HG03159 (cell line): ENCODE measurements around the gene PTDSS2.

Experiments
- ATAC-seq: cut with Tn5 transposase; IDR thresholded peaks from one replicate; pipeline ENCODE4 v1.9.1; 2021; ENCODE audit warnings: mild to moderate bottlenecking, moderate library complexity; ENCODE audit not compliant: unreplicated experiment

PTDSS2 gene

DNA sequence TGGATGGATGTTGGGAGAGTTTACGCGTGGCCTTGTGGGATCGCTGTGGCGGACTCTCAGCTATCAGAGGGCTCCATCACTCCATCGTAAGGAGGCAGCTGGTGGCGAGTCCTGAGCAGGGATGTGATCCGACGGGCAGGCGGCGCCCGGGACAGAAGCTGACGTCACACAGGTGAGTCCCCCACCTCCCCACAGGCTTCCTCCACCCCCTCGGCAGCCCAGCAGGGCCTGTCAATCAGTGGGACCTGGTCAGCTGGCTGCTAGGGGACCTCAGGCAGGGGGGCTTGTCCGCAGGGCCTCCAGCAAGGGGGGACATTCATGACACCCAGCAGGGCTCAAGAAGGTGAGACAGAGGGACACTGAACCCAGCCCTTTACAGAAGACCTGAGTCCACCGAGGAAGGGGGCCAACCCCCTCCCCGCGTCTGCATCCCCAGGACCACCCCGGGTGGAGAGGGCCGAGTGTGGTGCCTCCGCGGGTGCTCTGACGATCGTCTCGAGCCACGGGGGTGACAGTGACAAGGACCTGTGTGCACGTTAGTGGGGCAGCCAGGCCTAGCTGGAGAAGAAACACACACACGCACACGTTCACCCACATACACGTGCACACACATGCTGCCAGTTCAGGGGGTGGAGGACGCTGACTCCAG, 78.2 kb downstream of the PTDSS2 start:
- no peak for ATAC-seq

DNA sequence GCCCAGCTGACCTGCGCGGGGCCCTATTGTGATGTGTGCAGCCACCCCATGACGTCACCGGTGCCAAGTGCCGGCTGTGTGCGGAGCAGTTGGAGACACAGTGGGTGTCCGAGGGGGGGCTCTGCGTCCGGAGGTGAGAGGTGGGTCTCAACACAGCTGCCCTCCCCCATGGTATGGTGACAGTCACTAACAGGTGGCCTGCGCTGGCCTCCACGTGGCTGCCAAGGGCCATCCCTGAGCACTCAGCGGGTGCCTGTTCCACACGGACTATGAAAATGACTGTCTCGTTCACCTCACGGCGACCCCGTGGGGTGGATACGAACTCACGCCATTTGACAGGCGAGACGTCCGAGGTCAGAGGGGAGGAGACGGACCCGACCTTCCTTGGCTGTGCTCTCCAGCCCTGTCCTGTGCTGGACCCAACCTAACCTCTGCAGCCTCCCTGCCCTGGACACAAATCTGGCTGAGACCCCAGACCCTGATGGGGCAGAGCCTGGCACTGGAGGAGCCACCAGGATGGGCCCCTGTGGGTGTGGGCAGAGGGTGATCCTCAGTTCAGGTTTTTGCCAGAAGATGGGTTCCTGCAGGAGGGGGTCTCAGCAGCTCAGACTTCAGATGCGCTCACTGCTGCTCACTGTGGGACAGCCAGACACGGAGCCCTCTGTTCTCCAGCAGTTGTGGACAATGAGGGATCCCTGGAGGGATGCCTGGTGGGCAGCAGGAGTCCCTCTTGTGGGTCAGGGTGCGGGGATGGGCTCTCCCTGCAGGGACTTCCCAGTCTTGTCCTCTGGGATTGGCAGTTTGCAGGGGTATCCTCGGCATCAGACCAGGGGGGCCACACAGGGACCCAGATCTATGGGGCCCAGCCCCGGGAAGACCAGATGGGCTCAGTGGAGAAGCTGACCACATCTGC, 79.0 kb downstream of the PTDSS2 start:
- ATAC-seq: no peak

DNA sequence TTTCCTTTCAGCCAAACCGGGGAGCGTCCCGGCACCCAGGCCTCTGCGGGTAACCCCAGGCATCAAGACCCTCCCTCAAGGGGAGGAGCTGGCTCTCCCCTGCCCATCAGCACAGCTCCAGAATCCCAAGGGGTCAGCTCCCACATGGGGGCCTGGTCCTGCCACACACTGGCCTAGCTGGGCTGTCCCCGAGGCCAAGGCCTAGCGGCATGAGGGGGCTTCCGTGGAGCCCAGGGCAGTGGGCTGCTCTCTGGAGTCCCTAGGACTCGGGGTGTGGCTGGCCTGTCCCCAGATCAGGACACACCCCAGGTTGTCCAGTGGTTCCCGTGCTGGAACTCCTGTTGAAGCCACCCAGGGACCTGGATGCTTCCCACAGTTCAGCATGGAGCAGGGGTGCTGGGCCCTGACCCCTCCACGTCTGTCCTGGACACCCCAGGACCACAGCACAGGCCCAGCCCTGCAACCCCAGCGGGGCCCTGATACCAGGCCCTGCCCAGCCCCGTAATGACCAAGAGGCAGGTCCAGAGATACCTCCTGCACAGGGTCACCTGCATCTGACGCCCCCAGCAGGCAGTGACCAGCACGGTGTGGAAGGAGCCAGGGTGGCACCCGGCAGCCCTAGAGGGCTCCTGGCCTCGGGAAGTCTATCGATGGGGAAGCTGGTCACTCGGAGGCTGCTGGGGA, 79.8 kb downstream of the PTDSS2 start:
- no peak for ATAC-seq

DNA sequence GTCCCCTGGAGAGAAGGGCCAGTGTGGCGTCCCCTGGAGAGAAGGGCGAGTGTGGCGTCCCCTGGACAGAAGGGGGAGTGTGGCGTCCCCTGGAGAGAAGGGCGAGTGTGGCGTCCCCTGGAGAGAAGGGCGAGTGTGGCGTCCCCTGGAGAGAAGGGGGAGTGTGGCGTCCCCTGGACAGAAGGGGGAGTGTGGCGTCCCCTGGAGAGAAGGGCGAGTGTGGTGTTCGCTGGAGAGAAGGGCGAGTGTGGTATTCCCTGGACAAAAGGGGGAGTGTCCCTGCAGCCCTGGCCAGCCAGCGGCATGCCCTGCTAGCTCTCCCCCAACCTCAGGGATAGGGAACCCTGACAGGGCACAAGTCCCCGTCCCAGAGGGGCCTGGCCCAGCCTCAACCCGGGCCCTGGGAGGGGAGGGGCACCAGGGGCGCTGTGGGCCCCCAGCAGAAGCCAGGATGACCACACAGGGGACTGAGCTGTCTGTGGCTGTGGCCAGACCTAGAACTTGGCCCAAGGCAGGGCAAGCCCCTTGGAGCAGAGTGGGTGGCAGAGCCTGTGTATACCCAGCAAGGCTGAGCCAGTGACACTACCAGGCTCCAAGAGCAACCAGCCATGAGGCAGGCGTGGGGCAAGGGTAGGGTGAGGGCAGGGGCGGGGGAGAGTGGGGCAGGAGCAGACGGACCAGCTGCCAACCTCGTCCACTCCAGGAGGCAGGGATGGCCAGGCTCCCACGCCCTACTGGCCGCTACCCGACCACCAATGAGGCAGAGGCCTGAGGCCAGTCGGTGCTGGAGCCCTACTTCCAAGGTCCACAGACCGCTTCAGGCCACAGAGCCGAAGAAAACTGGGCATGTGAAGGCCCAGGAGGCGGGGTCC, 81.1 kb downstream of the PTDSS2 start:
- ATAC-seq: no peak

DNA sequence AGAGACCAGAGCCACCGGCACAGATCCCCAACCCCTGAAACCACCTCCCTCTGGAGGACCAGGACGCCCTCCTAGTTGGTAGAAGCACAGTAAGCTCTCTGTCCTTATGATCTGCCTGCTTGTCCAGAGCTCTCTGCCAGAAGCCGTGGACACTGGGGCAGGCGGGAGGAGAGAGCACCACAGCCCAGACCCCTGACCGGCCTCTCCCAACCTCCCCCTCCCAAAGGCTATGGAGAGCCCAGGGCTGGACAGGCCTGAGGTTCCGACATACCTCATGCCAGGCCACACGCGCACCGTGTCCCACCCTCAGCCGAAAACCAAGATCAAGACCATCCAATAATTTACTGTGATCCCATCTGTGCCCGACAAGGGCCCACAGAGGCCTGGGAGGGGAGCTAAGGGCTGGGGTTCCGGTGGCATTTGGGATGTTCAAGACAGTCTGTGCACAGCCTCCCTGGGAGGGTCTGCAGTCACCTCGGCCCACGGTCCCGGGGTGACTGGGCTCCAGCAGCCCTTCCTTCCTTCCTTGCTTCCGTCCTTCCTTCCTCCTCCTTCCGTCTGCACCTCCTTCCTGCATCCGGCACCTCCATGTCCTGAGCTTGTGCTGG, 81.9 kb downstream of the PTDSS2 start:
- no peak for ATAC-seq

DNA sequence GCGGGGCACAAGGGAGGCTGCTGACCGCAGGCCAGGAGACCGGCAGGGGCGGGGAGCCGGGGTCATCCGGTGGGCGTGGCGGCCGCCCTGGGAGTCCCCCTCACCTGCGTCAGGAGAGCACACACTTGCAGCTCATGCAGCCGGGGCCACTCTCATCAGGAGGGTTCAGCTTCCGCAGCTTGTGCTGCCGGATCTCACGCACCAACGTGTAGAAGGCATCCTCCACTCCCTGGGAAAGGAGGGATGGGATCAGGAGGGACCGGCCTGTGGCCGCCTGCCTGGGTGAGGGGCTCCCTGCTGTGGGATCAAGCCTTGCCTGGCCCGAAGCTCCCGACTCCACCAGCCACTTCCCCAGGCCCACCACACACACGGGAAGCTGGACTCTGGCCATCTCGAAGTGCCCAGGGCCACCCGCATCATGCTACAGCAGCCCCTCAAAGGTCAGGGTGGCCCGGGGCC, 82.5 kb downstream of the PTDSS2 start:
- no peak for ATAC-seq

DNA sequence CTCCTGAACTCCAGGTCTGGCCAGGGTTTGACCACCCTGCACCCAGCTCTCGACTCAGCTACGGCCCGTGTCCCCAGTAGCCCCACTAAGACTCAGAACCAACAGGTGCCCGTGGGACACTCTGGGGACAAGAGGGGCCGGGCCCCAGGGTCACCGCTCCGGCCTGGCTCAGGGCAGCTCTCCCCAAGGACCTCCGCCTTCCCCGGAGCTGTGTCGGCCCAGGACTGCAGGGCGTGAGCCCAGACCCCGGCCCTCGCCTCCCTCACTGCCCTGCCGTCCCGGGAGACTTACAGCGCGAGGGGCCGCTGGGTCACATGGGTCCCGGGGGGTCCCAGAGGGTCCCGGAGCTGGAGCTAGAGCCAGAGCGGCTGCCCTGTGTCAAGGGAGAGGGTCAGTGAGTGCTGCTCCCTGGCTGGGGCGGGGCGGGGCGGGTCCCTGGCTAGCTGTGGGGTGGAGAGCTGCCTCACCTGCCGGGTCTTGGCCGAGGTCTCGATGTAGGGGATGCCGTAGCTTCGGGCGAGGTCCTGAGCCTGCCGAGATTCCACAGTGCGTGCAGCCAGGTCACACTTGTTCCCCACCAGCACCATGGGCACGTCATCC, 83.0 kb downstream of the PTDSS2 start:
- ATAC-seq: no peak

DNA sequence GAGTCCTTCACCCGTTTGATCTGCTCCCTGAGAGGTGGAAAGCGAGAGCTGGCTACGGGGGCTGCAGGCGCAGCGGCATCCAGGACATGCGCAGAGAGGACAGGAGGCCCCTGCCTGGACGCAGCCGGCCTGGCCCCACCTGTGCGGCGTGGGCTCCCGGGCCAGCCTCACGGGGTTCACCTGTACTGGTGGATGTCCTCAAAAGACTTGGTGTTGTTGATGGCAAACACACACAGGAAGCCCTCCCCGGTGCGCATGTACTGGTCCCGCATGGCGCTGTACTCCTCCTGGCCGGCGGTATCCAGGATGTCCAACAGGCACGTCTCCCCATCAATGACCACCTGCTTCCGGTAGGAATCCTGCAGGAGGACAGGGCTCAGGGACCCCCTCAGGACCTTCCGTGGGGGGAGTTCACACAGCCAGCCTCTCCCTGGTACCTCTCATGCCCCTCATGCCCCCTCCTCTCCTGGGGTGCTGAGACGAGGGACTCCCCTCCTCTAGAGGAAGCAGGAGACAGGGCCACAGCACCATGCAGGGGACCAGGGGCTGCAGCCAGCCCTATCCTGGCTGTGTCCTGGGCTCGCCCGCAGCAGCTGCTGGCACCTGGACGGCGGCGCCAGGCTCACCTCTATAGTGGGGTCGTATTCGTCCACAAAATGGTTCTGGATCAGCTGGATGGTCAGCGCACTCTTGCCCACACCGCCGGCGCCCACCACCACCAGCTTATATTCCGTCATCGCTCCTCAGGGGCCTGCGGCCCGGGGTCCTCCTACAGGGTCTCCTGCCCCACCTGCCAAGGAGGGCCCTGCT, 83.7 kb downstream of the PTDSS2 start:
- no peak for ATAC-seq

DNA sequence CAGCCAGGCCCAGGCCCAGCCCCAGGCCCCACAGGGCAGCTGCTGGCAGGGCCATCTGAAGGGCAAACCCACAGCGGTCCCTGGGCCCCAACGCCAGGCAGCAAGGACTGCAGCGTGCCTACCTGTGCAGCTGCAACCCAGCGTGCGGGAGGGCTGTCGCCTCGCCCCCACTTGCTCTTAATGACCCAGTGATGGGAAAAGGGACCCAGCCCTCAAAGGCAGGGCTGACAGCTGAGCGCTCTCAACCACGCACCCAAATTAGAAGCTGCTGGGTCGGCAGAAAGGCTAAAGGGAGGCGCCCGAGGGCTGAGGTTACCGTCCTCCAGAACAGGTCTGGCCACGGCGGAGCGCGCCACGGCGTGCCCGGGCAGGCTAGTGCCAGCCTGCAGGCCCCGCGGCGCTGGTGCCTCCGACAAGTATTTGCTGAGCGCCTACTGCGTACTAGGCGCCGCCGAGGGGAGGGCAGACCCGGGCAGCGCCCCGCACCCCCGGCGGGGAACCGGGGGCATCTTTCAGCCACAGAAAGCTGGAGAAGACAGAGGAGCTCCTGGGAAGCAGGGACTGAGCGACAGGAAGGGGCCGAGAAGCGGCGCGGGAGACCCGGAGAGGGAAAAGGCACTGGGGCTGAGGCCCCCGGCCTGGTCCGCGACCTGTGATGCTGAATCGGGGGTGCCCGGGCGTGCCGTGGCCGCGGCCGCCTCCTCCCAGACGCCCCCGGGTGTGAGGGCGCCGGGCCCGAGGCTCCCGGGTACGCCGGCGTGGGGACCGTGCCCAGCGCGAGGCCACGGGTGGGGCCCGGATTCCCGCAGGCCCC, 84.5 kb downstream of the PTDSS2 start:
- ATAC-seq: no peak

DNA sequence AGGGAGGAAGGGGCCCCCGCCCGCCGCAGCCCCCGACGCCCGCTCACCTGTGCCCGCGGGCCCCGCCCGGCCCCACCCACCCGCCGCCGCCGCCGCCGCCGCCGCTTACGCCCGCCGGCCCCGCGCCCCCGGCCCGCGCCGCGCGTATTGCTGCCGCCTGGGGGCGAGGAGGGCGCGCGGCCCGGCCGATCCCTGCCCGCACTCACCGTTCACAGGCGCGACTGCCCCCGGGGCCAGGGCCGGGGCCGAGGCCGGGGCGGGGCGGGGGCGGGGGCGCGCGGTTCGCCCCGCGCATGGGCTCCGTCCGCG, 85.1 kb downstream of the PTDSS2 start:
- peak; percentile 8 for ATAC-seq

DNA sequence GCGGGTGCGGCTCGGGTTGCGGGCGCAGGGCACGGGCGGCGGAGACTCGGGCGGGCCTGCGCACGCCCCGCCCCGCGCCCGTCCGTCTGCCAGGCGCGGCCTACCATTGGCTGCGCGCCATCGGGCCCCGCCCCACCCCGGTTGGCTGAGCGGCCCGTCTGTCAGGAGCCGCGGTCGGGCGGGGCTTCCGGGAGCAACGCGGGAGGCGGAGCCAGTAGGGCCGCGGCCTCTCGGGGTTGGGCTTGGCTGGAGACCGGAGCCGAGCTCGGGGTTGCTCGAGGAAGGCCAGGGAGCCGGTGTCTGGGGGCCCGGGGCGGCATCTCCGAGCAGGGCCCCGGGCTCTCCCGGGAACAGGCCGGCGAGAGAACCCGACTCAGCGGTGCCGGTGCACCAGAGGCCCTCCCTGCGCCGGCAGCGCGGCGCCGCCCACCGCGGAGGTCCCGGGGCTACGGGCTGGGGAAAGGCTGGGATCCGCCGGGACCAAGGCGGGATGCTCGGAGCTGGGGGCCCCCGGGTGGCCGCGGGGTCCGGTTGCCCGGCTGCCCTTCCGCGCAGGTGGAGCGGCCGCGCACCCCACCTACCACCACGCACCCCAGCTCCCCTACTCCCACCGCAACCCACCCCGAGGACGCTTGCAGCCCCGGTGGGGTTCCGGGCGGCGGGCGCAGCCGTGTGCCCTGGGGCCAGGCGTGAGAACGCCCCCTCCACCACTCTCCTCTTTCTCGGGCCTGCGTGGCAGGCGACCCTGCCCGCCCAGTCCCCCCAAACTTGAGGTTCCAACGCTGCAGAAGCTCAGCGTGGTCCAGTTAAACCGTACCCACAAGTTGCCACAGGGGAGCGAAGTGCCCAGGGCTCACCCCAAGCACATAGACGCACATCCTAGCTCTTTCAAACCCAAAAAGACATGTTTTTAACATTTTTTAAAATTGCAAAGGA, 85.7 kb downstream of the PTDSS2 start, which contains the start of gene HRAS:
HRAS (minus strand) TSS at position 58 of the 936 bp plus-strand sequence.
- ATAC-seq: peak; percentile 61

DNA sequence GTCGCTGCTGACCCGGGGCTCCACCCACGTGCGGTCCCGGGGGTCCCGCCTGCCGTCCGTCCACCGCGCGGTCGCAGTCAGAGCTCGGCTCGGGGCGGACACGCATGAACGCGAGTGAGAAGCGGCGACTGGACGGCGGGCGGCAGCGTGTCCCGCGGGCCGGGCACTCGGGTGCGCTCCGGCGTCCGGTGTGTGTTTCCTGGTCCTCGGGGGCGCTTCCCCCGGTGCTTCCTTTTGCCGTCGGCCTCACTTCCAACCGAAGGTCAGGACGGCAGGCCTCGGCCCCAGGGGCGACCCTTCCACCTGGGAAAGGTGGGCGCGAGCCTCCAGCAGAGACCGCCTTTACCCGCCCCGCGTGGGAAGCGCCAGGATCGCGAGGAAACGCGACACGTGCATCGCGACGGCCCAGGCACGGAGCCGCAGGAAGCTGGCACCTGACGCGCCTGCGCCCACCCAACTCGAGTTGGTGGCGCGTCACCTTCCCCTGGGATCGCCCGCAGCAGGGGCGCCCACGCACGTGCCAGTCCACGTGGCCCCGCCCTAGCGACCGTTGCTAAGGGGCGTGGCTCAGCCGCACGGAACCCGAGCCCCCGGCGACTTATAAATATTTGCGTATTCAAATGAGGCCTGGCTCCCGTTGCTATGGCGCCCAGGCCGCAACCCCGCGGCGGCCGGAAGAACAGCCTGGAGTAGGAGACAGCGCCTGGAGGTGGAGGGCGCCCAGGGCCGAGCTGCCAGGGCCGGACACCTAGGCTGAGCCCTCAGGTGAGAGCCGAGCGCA, 87.0 kb downstream of the PTDSS2 start, which contains the start of gene LRRC56:
LRRC56 (plus strand) TSS at position 687 of the 781 bp plus-strand sequence. CDS start 3,158 bp downstream, outside the sequence.
- ATAC-seq: peak; percentile 61

DNA sequence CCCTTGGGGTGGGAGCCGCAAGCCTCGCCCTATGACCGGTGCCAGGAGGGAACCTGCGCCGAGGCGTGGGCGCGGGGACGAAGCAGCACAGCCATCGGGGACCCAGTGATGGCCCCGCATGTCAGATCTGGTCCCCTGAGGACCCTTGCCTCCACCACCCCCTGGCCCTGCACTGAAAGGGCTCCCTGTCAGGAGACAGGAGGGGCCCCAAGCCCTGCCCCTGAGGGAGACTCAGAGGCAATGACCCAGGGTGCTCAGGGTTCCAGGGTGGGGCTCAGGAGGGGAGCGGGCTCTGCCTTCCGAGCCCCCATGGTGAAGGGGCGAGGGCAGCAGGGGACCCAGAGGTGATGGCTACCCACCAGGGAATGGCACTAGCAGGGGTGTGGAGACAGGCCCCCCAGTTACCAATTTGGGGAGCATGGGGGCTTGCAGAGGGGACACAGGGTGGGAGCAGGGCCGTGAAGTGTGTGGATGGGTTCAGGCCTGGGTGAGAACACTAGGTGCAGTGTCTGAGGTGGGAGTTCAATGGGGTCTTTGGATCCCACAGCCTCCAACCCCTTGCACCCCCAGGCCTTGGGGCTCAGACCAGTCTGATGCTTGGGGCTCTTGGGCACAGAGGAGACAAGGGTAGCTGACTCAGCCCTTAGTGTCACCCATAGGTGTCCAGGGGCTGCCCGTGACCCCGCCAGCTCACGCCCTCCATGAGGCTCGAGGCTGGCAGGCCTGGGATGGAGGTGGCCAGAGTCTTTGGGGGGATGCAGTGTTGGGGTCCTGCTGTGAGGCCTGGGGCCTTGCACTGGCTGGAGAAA, 87.7 kb downstream of the PTDSS2 start:
- no peak for ATAC-seq

DNA sequence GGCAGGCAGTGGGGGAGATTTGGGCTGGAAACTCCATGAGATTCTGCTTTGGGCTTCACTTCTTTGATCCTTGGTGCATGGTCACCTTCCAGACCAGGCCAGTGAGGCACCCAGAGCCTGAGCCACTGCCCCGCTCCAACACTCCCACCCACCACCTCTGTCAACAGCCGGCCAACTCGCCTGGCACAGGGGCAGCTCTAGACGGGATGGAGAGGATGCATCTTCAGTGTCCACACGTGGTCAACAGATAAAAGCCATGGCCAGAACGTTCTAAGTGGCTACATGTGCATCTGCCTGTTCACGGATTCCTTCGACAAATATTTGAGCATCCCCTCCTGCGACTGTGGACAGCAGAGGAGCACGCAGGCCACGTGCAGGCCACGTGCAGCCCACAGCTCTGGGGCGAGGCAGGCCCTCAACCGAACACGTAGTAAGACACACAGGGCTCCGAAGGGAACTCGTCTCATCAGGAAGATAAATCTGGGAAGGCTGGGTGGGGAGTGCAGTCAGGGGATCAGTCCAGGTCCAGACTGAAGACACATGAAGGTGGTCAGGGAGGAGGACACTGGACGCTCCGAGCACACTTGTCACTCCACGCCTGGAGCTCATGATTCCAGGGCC, 88.5 kb downstream of the PTDSS2 start:
- ATAC-seq: no peak

DNA sequence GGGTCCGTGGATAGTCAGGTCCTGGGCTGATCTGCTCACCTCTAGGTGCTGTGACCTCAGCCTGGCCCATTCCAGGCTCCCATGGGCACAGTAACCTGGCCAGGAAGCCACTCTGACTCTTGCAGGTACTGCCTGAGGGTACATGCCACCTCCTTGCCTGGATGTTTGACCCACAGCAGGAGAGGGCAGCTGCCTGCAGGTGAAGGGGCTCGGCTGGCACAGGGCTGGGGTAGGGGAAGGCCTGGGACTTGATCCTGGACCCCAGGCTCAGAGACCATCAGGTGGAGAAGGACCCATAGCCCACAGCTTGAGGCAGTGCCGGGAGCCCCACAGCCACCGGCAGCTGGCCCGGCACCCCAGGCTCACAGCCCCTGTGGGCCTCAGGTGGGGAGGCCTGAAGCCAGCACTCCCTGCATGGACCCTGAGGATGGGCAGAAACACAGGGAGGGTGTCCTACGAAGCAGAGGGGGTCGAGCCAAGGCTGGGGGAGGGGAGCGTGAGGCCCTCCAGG, 89.9 kb downstream of the PTDSS2 start:
- no peak for ATAC-seq
